NCI-H2081 (cell line): Measurements from ENCODE around the gene ZC3H7A.
"Not testable (repeated sequence)": the region's sequence is repeated elsewhere in the genome, so short reads cannot be mapped to it uniquely, and the experiment has no call there.

ENCODE experiments used
- DNase-seq, 2 experiments: peaks; one replicate each; lab custom pipeline; 2025; lab: John Stamatoyannopoulos, UW

ZC3H7A gene, protein sequence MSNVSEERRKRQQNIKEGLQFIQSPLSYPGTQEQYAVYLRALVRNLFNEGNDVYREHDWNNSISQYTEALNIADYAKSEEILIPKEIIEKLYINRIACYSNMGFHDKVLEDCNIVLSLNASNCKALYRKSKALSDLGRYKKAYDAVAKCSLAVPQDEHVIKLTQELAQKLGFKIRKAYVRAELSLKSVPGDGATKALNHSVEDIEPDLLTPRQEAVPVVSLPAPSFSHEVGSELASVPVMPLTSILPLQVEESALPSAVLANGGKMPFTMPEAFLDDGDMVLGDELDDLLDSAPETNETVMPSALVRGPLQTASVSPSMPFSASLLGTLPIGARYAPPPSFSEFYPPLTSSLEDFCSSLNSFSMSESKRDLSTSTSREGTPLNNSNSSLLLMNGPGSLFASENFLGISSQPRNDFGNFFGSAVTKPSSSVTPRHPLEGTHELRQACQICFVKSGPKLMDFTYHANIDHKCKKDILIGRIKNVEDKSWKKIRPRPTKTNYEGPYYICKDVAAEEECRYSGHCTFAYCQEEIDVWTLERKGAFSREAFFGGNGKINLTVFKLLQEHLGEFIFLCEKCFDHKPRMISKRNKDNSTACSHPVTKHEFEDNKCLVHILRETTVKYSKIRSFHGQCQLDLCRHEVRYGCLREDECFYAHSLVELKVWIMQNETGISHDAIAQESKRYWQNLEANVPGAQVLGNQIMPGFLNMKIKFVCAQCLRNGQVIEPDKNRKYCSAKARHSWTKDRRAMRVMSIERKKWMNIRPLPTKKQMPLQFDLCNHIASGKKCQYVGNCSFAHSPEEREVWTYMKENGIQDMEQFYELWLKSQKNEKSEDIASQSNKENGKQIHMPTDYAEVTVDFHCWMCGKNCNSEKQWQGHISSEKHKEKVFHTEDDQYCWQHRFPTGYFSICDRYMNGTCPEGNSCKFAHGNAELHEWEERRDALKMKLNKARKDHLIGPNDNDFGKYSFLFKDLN

DNA sequence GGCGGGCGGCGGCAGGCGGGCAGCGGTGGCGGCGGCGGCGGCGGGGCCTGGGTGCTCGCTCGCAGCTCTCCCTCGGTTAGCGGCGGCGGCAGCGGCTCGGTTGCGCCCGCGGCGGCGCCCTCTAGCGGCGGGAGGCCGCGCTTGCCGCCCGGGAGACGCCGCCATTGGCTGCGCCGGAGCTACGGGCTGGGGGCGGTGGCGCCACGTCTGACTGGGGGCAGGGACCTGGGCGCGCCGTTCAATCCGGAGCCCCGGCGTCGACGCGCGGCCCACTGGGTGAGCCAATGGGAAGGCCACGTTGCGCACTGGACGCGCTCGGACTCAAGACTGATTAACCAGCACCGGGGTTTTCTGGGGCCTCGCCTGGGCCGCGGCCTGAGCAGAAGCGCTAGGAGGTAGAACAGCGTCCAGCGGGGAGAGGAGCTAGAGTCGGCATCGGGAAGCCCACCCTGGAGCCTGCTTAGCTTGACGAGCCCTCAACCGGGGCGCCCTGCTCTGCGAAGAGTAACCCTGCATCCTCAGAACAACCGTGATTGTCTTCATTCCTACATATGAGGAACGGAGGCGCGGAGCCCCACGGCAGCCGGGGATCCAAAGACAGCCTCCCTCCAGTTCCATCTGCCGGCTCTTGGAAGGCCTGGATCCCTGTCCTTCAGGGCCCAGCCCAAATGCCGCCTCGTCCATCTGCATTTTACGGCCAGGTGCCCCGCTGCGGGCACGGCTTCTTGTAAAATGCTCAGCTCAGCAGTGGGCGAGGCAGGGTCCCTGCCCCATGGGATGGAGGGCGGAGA lies at the start of gene ZC3H7A:
TSS of gene ZC3H7A (minus strand) at position 93 of the 791 bp plus-strand sequence. CDS start 14,904 bp downstream, outside the sequence.
- DNase-seq = peak; percentile 95 to 96

DNA sequence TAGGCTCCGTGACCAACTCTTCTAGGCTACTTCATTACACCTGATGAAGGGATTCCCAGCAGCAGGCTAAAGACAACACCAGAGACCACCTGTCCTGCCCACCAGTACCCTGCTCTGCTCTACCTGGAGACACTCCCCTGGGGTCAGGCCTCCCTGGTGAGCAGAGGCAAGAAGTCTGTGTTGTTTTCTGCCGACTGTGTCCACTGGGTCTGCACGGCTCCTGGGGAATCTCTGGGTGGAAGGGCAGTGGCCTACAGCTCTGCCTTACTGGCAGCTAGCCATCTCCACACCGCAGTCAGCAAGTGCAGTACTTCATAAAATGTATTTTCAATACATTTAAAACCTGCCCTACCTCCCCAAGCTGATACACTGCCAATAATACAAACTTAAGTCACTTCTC lies 47.4 kb upstream of the ZC3H7A start:
- no peak for DNase-seq

GRCh38 chr16:11843861-11844260 lies 46.8 kb upstream of the ZC3H7A start:
- DNase-seq = no peak

DNA sequence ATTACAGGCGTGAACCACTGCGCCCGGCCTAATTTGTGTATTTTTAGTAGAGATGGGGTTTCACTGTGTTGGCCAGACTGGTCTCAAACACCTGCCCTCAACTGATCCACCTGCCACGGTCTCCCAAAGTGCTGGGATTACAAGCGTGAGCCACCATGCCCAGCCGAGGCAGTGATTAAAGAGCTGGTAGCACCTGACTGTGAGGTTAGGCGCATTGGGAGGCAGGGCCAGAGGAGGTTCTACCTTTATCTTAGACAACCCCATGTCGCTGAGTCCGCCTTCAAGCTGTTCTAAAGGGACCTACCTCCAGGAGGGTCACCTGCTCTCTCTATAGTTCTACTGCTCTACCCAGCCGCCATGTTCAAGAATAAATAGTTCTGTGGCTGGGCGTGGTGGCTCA lies 46.1 kb upstream of the ZC3H7A start:
- no peak for DNase-seq

DNA sequence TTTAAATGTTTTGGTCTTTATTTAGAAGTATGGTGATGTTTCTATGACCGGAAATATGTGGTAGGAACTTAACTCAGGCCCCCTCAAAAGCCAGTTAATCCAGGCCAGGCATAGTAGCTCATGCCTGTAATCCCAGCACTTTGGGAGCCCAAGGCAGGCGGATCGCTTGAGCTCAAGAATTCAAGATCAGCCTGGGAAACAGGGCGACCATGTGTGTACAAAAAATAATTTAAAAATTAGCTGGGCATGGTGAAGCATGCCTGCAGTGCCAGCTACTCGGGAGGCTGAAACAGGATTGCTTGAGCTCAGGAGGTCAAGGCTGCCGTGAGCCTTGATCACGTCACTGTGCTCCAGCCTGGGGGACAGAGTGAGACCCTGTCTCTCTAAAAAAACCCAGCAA lies 44.0 kb upstream of the ZC3H7A start:
- no peak for DNase-seq

GRCh38 chr16:11836650-11837244 lies 39.7 kb upstream of the ZC3H7A start:
- DNase-seq = no peak

- DNase-seq = no peak
Observed at GRCh38 chr16:11835891-11836649, 39.0 kb upstream of the ZC3H7A start.

DNA sequence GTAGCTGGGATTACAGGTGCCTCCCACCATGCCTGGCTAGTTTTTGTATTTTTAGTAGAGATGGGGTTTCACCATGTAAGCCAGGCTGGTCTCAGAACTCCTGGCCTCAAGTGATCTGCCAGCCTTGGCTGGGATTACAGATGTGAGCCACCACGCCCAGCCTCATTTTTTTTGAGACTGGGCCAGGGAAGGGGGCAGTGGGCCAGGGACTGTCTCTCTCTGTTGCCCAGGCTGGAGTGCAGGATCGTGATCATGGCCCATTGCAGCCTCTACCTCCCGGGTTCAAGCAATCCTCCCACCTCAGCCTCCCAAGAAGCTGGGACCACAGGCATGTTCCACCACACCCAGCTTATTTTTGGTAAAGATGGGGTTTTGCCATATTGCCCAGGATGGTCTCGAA lies 38.3 kb upstream of the ZC3H7A start:
- DNase-seq = no peak

DNA sequence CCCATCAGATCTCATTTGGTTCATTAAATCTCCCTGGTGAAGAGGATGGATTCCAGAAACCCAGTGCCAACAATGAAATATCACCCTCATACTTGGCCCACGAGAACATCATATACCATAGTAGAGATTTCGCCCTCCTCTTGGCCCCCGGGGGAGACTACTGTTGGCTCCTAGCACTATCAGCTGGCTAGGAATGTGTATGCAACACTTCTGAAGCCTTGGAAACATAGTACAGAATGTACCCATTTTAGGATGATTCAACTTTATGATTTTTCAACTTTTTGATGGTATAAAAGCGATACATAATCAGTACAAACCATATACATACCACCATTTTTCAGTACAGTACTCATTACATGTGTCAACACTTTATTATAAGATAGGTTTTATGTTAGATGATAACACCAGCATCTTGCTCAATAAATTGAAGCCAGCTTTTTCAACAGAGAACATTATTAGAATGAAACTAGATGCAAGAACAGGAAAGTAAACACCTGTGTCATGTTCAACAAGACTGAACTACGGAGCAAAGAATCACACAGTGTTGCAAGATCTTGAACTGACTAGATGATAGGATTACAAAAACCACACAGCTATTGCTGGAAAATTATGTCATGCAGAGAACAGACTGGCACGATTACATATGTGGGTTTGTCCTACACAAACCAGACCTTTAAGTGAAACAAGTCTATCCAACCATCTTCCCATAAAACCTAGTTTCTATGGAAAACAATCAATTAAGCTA lies 37.1 kb upstream of the ZC3H7A start:
- no peak for DNase-seq

DNA sequence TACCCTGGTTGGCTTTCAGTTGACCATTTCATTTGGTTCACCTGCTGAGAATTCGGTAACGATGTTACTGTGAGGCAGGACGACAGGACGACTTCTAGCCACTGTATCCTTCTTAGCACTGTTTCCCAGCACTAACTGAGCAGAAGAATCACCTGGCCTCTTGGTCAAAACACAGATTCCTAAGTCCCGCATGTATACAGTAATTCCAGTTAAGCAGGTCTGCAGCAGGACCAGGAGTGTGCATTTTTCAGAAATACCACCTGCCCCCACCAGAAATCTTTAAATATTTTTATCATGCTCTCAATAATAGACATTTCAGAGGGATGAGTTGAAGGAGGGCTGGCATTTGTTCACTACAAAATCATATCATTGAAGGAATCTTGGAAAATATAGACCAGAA lies 31.6 kb upstream of the ZC3H7A start:
- DNase-seq = no peak

DNA sequence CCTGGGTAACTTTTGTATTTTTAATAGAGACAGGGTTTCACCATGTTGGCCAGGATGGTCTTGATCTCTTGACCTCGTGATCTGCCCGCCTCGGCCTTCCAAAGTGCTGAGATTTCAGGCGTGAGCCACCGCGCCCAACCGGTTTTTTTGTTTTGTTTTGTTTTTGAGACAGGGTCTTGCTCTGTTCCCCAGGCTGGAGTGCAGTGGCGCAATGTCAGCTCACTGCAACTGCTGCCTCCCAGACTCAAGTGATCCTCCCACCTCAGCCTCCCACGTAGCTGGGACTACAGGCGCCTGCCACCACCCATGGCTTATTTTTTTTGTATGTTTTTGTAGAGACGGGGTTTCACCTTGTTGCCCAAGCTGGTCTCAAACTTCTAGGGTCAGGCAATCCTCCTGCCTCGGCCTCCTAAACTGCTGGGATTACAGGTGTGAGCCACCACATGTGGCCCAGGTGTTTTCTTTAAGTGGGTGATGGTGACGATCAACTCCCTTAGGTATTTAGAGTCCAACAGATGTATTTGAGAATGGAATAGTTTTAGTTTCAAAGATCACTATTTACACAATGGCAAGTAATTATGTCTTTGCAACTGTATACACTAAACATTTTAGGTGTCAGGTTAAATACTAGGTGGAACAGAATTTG lies 28.6 kb upstream of the ZC3H7A start:
- not testable (repeated sequence) for DNase-seq

DNA sequence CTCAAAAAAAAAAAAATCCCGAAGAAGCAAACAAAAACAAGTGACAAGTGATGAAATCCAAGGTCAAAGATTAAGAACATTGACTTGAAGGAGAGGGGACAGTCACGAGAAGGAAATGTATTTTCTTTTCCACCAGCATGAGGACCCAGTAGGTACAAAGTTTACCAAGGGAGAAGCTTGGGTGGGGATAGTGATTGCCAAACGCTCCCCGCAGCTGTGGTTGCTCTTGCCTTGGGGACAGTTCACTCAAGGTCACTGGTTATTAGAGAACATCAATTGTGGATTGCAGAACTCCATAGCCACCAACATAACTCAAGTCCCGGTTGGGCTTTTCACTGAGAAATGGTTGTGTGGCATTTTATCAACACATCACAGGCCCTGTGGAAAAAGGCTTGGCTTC lies 27.3 kb upstream of the ZC3H7A start:
- DNase-seq = no peak

- not testable (repeated sequence) for DNase-seq
Observed at GRCh38 chr16:11823645-11824044, 26.6 kb upstream of the ZC3H7A start.

GRCh38 chr16:11819798-11820197 lies 22.7 kb upstream of the ZC3H7A start:
- no peak for DNase-seq

DNA sequence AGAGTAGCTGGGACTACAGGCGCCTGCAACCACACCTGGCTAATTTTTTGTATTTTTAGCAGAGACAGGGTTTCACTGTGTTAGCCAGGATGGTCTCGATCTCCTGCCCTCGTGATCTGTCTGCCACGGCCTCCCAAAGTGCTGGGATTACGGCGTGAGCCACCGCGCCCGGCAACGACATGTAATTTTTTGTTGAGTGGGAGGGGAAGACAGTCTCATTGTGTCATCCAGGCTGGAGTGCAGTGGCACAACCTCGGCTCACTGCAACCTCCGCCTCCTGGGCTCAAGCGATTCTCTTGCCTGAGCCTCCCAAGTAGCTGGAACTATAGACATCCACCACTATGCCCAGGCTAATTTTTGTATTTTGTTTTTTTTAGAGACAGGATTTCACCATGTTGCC lies 21.9 kb upstream of the ZC3H7A start:
- DNase-seq = not testable (repeated sequence)

GRCh38 chr16:11816123-11816522 lies 19.1 kb upstream of the ZC3H7A start:
- no peak for DNase-seq

GRCh38 chr16:11814800-11815199 lies 17.7 kb upstream of the ZC3H7A start:
- not testable (repeated sequence) for DNase-seq

DNA sequence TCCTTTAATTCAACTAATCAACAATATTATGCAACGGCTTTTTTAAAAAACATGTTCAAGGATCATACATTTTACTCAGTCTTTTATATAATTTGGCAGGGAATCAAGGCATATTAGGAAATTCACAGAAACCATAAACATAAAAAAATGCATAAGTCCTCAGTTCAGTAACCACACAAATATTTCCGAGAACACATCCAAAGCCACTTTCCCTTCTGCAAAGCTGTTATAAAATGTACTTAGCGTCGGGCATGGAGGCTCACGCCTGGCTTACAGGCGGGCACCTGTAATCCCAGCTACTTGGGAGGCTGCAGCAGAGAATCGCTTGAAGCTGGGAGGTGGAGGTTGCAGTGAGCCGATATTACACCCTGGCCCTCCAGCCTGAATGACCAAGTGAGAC lies 9.7 kb upstream of the ZC3H7A start:
- no peak for DNase-seq

DNA sequence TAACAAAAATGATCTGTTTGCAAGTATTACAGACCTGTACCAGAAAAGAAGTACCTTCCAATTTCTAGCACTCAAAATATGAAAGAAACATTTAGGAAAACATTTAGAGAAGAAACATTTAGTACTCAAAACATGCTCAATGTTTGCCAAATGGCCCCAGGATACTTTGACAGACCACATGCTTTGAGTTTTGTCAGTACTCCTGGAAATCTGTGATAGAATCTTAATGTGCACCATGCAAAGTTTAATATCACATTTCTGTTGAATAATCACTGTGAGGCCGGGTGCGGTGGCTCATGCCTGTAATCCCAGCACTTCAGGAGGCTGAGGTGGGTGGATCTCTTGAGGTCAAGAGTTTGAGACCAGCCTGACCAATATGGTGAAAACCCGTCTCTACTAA lies 8.5 kb upstream of the ZC3H7A start:
- DNase-seq = no peak
